ENCODE data around the gene DNM3.

DNA sequence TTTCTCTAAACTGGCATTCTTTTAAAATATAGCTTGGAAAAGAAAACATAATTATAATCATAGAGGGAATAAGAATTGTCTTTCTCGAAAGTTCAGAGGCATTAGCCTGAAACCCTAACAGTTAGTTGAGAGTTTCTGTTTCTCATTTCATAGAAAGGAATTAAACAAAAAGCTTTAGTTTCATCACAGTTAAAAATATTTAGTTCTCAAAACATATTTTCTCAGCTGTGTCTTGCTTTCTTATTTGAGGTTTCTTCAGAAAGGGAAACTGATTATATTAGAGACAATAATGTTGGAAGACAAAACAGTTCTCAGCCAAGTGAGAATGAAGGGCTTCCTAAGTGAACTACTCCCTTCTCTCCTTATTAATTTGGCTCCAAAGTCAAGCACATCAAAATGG is 503.8 kb downstream of the DNM3 start:
- TF ChIP-seq MXI1 (IDR thresholded peaks at IDR 0.05; ENCODE audit: low read depth, low read length) (no peak), EZH2 (IDR thresholded peaks at IDR 0.05; ENCODE audit: borderline replicate concordance, low read depth, low read length) (no peak), KLF1 (tag; IDR thresholded peaks at IDR 0.05) (no peak), MYNN (IDR thresholded peaks at IDR 0.05) (no peak), MYNN (CRISPR knock-in tag; IDR thresholded peaks at IDR 0.05) (no peak), TRIM28 (IDR thresholded peaks at IDR 0.05) (no peak), POLR2AphosphoS5 (IDR thresholded peaks at IDR 0.05; ENCODE audit: control insufficient read depth, insufficient read depth, low read depth, low read length) (no peak), CBX3 (IDR thresholded peaks at IDR 0.05; ENCODE audit: borderline replicate concordance in 1 of 2, low read length in 2 of 2) (no peak), NFIX (CRISPR knock-in tag; IDR thresholded peaks at IDR 0.05; ENCODE audit: low read depth) (no peak), SIN3A (IDR thresholded peaks at IDR 0.05; ENCODE audit: borderline replicate concordance in 2 of 2, control insufficient read depth in 1 of 2, low read depth in 2 of 2, low read length in 2 of 2) (no peak)
